GM12878 (cell line): Measurements from ENCODE around the gene DLK2. TPM values are rescaled to one million over a fixed set of nuclear protein-coding genes. Genes with fewer than 3 reads are reported as not detected.

Source experiments
- ATAC-seq: fragments of 200-7000 bp; cut with Tn5 transposase; 3 replicates; pipeline ENCODE4 v1.9.1; 2020; ENCODE audit warnings: mild to moderate bottlenecking, moderate library complexity
- BruUV-seq: library from RNA; stranded (reverse); fragments of 400-500 nt; replicated peaks from 2 replicates; lab custom pipeline; 2021; lab: Mats Ljungman, UMichigan
- CTCF ChIA-PET: fragments of 300-600 bp; sonication (Branson Sonifier 250); formaldehyde crosslinking; extraction: SDS; loops from one replicate; lab custom pipeline; 2021; ENCODE audit warnings: inconsistent platforms; lab: Yijun Ruan, JAX
- POLR2A ChIA-PET: fragments of 350-600 bp; formaldehyde crosslinking; extraction: SDS; loops from one replicate; lab custom pipeline; 2021; ENCODE audit warnings: inconsistent platforms; lab: Charles Lee
- RAD21 ChIA-PET: fragments of 300-600 bp; sonication (Branson Sonifier 250); formaldehyde crosslinking; loops from one replicate; lab custom pipeline; 2023; ENCODE audit warnings: antibody characterized with exemption; ENCODE audit not compliant: unreplicated experiment; lab: Charles Lee
- SMC1A ChIA-PET: fragments of 300-600 bp; sonication (Branson Sonifier 250); formaldehyde crosslinking; loops from one replicate; lab custom pipeline; 2023; ENCODE audit not compliant: unreplicated experiment, uncharacterized antibody; lab: Charles Lee
- DNase-seq: peaks from one replicate; pipeline ENCODE4 v3.0.0-alpha.2; 2011; ENCODE audit warnings: low read depth, low spot score
- FAIRE-seq: peaks from 3 replicates; lab custom pipeline; 2011; peaks lifted over from hg19 to GRCh38; lab: Jason Lieb, UNC
- H2AFZ ChIP-seq: 2 replicates; pipeline ENCODE4 v1.6.0; 2011; ENCODE audit warnings: low read depth, low read length, control low read depth; ENCODE audit not compliant: control insufficient read depth
- H3K27ac ChIP-seq: 2 replicates; pipeline ENCODE4 v1.5.1; 2011; ENCODE audit warnings: control low read depth; ENCODE audit not compliant: control insufficient read depth, insufficient read depth
- H3K27me3 ChIP-seq, 2 experiments: replicated peaks in 1 of 2; 2 replicates each; pipeline versions ENCODE4 v1.6.0 to v1.6.1; 2011; ENCODE audit warnings: low read length in 1 of 2; ENCODE audit not compliant: control insufficient read depth in 2 of 2, insufficient read depth in 2 of 2
- H3K36me3 ChIP-seq, 2 experiments: 2 replicates each; pipeline ENCODE4 v1.5.1; 2011; ENCODE audit warnings: low read length in 1 of 2; ENCODE audit not compliant: control insufficient read depth in 2 of 2, insufficient read depth in 2 of 2
- H3K4me1 ChIP-seq: 2 replicates; pipeline ENCODE4 v1.6.1; 2011; ENCODE audit warnings: mild to moderate bottlenecking, low read length, moderate library complexity, mixed read lengths; ENCODE audit not compliant: control insufficient read depth, insufficient read depth
- H3K4me2 ChIP-seq: 2 replicates; pipeline ENCODE4 v1.6.0; 2011; ENCODE audit warnings: control low read depth; ENCODE audit not compliant: control insufficient read depth, insufficient read depth
- H3K4me3 ChIP-seq: fragments of 200-600 bp; sonication (generic); 2 replicates; pipeline ENCODE4 v1.5.1; 2016
- H3K79me2 ChIP-seq: 2 replicates; pipeline ENCODE4 v1.6.0; 2011; ENCODE audit warnings: low read length; ENCODE audit not compliant: control insufficient read depth, insufficient read depth
- H3K9ac ChIP-seq: 2 replicates; pipeline ENCODE4 v1.8.0; 2011; ENCODE audit warnings: low read length, control low read depth, mixed read lengths; ENCODE audit not compliant: control insufficient read depth, insufficient read depth
- H3K9me3 ChIP-seq: replicated peaks from 3 replicates; pipeline ENCODE4 v1.5.1; 2011; ENCODE audit warnings: mild to moderate bottlenecking, low read length; ENCODE audit not compliant: control insufficient read depth, insufficient read depth
- H4K20me1 ChIP-seq: 2 replicates; pipeline ENCODE4 v1.6.0; 2011; ENCODE audit not compliant: control insufficient read depth, insufficient read depth
- EZH2 ChIP-seq: IDR thresholded peaks from 2 replicates; pipeline ENCODE4 v1.6.1; 2012; ENCODE audit warnings: low read depth, mild to moderate bottlenecking, control low read depth, inconsistent platforms, low read length, borderline replicate concordance; ENCODE audit not compliant: control insufficient read depth
- MYB ChIP-seq: fragments of 150-350 bp; IDR thresholded peaks from 2 replicates; pipeline ENCODE4 v1.6.1; 2014; ENCODE audit warnings: mild to moderate bottlenecking, low read depth, low read length, borderline replicate concordance
- NR2F1 ChIP-seq: fragments of 450-650 bp; conservative IDR thresholded peaks from 2 replicates; pipeline ENCODE4 v1.6.1; 2017; ENCODE audit warnings: mild to moderate bottlenecking
- POLR2AphosphoS2 ChIP-seq: IDR thresholded peaks from 2 replicates; pipeline ENCODE4 v1.6.1; 2011; ENCODE audit warnings: low read depth, mild to moderate bottlenecking, low read length, improper control_type of control experiment, moderate library complexity
- REST ChIP-seq: IDR thresholded peaks from 2 replicates; pipeline ENCODE4 v1.6.1; 2012; ENCODE audit warnings: mild to moderate bottlenecking, low read depth, low read length
- SUZ12 ChIP-seq: fragments of 200-600 bp; sonication (generic); IDR thresholded peaks from one replicate; pipeline ENCODE4 v1.6.1; 2018; ENCODE audit warnings: antibody characterized with exemption, mild to moderate bottlenecking; ENCODE audit not compliant: unreplicated experiment
- USF2 ChIP-seq: IDR thresholded peaks from 2 replicates; pipeline ENCODE4 v1.6.1; 2011; ENCODE audit warnings: low read depth, low read length, improper control_type of control experiment, borderline replicate concordance
- ZNF384 ChIP-seq: IDR thresholded peaks from 2 replicates; pipeline ENCODE4 v1.6.1; 2012; ENCODE audit warnings: low read depth, mild to moderate bottlenecking, low read length, improper control_type of control experiment, borderline replicate concordance
- ZNF592 ChIP-seq: fragments of 450-650 bp; IDR thresholded peaks from 2 replicates; pipeline ENCODE4 v1.6.1; 2017; ENCODE audit warnings: mild to moderate bottlenecking, moderate library complexity
- WGBS: methylation state at CpG from one replicate; pipeline ENCODE4 v1.1.6; 2016; ENCODE audit warnings: low lambda C conversion rate; ENCODE audit not compliant: insufficient replicate concordance, insufficient coverage; ENCODE audit errors: missing lambda C conversion rate; 5-methylcytosine and 5-hydroxymethylcytosine counted together
- in situ Hi-C: fragments of 300-500 bp; cut with MboI; formaldehyde crosslinking; loops from 9 replicates; pipeline ENCODE4 v1.14.3; 2018; ENCODE audit warnings: mixed read lengths
- intact Hi-C: fragments of 100-400 bp; cut with micrococcal nuclease; formaldehyde crosslinking; loops from one replicate; pipeline ENCODE4 v1.14.2; 2022; ENCODE audit not compliant: unreplicated experiment
- polyA plus RNA-seq, 11 experiments: library from polyadenylated mRNA; depleted of rRNA in 4 of 11; unstranded in 6 of 11; stranded (reverse) in 5 of 11; fragments of >200 nt; fragmentation: Nextera tagmentation in 4 of 11; fragmentation: Illumina TruSeq in 1 of 11; extraction: Ambion mirVana in 4 of 11; extraction: Trizol in 1 of 11; gene quantifications; 1 replicate in 1 of 11; 2 replicates in 10 of 11; pipeline versions ENCODE4 v1.2.1 to v1.2.3, GENCODE V29; 2011 to 2016; ENCODE audit warnings: inconsistent platforms in 2 of 11, missing spikeins in 2 of 11, low read depth in 1 of 11
- total RNA-seq, 4 experiments: library from RNA; depleted of rRNA in 3 of 4; stranded (reverse); fragments of >200 nt in 3 of 4; fragmentation: Illumina TruSeq in 1 of 4; extraction: Trizol in 1 of 4; gene quantifications; 2 replicates each; pipeline versions ENCODE4 v1.2.1 to v1.2.3, GENCODE V29; 2013 to 2021

The DLK2 gene
- total and polyA plus RNA-seq, 10 of the 15 experiments (the other 5 are each of a cell fraction or from before 2014, with no cell fraction given): 0.03 to 0.55 (median 0.38) TPM; not detected in 4

- intact Hi-C loops: loop anchor here (10.0 kb wide), 1 partner anchor 624 kb away; no protein-coding TSS in a partner anchor
- H3K9me3 ChIP-seq: no peaks in the 10 kb centered on the region
- ATAC-seq (no peak), DNase-seq (no peak), FAIRE-seq (no peak)
- peaks cover 0 to 2% of the 10 kb centered on the region in 2 experiments; a peak in 3 of 4 replicates for H3K27me3 ChIP-seq
- no TSS peak for BruUV-seq
- POLR2A ChIA-PET: no interaction called here
- no peak overlapping the region for H3K9ac ChIP-seq
- CTCF ChIA-PET: interaction anchor here (0.7 kb wide), 1 partner anchor 176 kb away, joined by 3 read pairs; no protein-coding TSS in a partner anchor
- RAD21 ChIA-PET: no interaction called here
- SMC1A ChIA-PET: no interaction called here
- TF ChIP-seq EZH2 (no peak), USF2 (no peak), ZNF592 (no peak), SUZ12 (no peak), ZNF384 (no peak), MYB (no peak), REST (no peak), NR2F1 (no peak), POLR2AphosphoS2 (no peak)
- H3K36me3 ChIP-seq: peaks cover 0 to 1% of the 10 kb centered on the region in 2 experiments; a peak in 3 of 4 replicates
- H3K27ac ChIP-seq: no peak overlapping the region
- WGBS: 92% methylated on average over 13 of the region's 13 CpGs
- peaks cover 8% of the 10 kb centered on the region for H3K4me1 ChIP-seq
- in situ Hi-C loops: no loop called here
- no peaks in the 10 kb centered on the region; the same call in 1 of the 2 replicates for H4K20me1 ChIP-seq
- H3K4me2 ChIP-seq: no peak overlapping the region
- H3K4me3 ChIP-seq: no peak overlapping the region
- no peaks in the 10 kb centered on the region for H3K79me2 ChIP-seq
- H2AFZ ChIP-seq: no peak overlapping the region
Observed at GRCh38 chr6:43450699-43451131, 4.6 kb downstream of the DLK2 start.
